OCI-LY7 (cell line): ENCODE measurements around the gene DGCR2. TPM values are rescaled to one million over a fixed set of nuclear protein-coding genes. Genes with fewer than 3 reads are reported as not detected.

ENCODE experiments used
- BruUV-seq: library from RNA; stranded (reverse); fragments of 400-500 nt; replicated peaks from 2 replicates; lab custom pipeline; 2021; lab: Mats Ljungman, UMichigan
- CTCF ChIA-PET: fragments of 300-600 bp; sonication (Branson Sonifier 250); formaldehyde crosslinking; loops from one replicate; lab custom pipeline; 2022; ENCODE audit warnings: antibody characterized with exemption; ENCODE audit not compliant: unreplicated experiment; lab: Charles Lee
- POLR2A ChIA-PET: fragments of 300-600 bp; sonication (Branson Sonifier 250); formaldehyde crosslinking; loops from one replicate; lab custom pipeline; 2022; ENCODE audit warnings: antibody characterized with exemption; lab: Charles Lee
- DNase-seq: peaks from one replicate; pipeline ENCODE4 v3.0.0-alpha.2; 2015; ENCODE audit warnings: low spot score
- H2AFZ ChIP-seq: fragments of 200-600 bp; sonication (generic), shearing (Covaris generic); 2 replicates; pipeline ENCODE4 v1.6.1; 2014; ENCODE audit warnings: mild to moderate bottlenecking, antibody characterized with exemption, low read length, moderate library complexity
- H3K27ac ChIP-seq: fragments of 200-600 bp; sonication (generic); 2 replicates; pipeline ENCODE4 v1.5.1; 2014; ENCODE audit warnings: mixed run types, low read depth, mild to moderate bottlenecking, moderate library complexity, low read length, inconsistent platforms; ENCODE audit not compliant: poor library complexity, severe bottlenecking
- H3K36me3 ChIP-seq: fragments of 200-600 bp; sonication (generic); 2 replicates; pipeline ENCODE4 v1.6.1; 2014; ENCODE audit warnings: mild to moderate bottlenecking, antibody characterized with exemption, low read length, moderate library complexity, mixed read lengths; ENCODE audit not compliant: insufficient read depth
- H3K4me1 ChIP-seq: fragments of 200-600 bp; sonication (generic); 2 replicates; pipeline ENCODE4 v1.5.1; 2014; ENCODE audit warnings: mild to moderate bottlenecking, low read length; ENCODE audit not compliant: insufficient read depth, poor library complexity, severe bottlenecking
- H3K4me2 ChIP-seq: fragments of 200-600 bp; sonication (generic); 2 replicates; pipeline ENCODE4 v1.6.1; 2014; ENCODE audit warnings: mild to moderate bottlenecking, low read length
- H3K4me3 ChIP-seq: fragments of 200-600 bp; sonication (generic); 2 replicates; pipeline ENCODE4 v1.5.1; 2014; ENCODE audit warnings: mild to moderate bottlenecking, low read depth, low read length; ENCODE audit not compliant: poor library complexity, severe bottlenecking
- H3K79me2 ChIP-seq: fragments of 200-600 bp; sonication (generic); 2 replicates; pipeline ENCODE4 v1.6.1; 2016; ENCODE audit warnings: low read depth, mild to moderate bottlenecking, low read length, moderate library complexity, mixed read lengths; ENCODE audit not compliant: insufficient read depth
- H3K9me2 ChIP-seq: fragments of 200-600 bp; sonication (generic); 2 replicates; pipeline ENCODE4 v1.6.1; 2016; ENCODE audit warnings: mild to moderate bottlenecking, low read length, mixed read lengths; ENCODE audit not compliant: insufficient read depth
- H3K9me3 ChIP-seq: fragments of 200-600 bp; sonication (generic); 2 replicates; pipeline ENCODE4 v1.6.1; 2014; ENCODE audit warnings: mild to moderate bottlenecking, mixed run types, low read length, mixed read lengths
- H4K20me1 ChIP-seq: fragments of 200-600 bp; sonication (generic); 2 replicates; pipeline ENCODE4 v1.6.1; 2014; ENCODE audit warnings: mild to moderate bottlenecking, antibody characterized with exemption, low read length, moderate library complexity, mixed read lengths; ENCODE audit not compliant: insufficient read depth
- EZH2phosphoT487 ChIP-seq: fragments of 200-600 bp; sonication (generic); IDR thresholded peaks from 2 replicates; pipeline ENCODE4 v1.6.1; 2018; ENCODE audit warnings: low read depth, borderline replicate concordance, mild to moderate bottlenecking, mixed run types, antibody characterized with exemption, low read length, moderate library complexity, mixed read lengths
- intact Hi-C: fragments of 100-400 bp; cut with micrococcal nuclease; formaldehyde crosslinking; loops from one replicate; pipeline ENCODE4 v1.10.0; 2022; ENCODE audit not compliant: unreplicated experiment
- total RNA-seq, 2 experiments: library from RNA; depleted of rRNA in 1 of 2; stranded (reverse); fragments of >200 nt in 1 of 2; shearing (Covaris generic) in 1 of 2; gene quantifications; 2 replicates each; pipeline ENCODE4 v1.2.3, GENCODE V29; 2014 to 2022
- TF ChIP-seq, protein P1 (sequence below): fragments of 200-600 bp; sonication (generic); conservative IDR thresholded peaks from 2 replicates; pipeline ENCODE4 v1.5.1; 2014; ENCODE audit warnings: mild to moderate bottlenecking, antibody characterized with exemption, low read length, moderate library complexity, mixed read lengths

DGCR2 gene
- total RNA-seq, 2 experiments from 2014 or later, result 27.6 to 29.7 TPM

DNA sequence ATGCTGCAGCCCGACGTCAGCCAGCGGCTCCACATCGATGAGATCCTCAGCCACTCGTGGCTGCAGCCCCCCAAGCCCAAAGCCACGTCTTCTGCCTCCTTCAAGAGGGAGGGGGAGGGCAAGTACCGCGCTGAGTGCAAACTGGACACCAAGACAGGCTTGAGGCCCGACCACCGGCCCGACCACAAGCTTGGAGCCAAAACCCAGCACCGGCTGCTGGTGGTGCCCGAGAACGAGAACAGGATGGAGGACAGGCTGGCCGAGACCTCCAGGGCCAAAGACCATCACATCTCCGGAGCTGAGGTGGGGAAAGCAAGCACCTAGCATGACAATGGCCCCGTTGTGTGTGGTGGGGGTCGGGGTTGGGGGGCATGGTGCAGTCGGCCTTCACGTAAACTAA is 9.9 kb upstream of the DGCR2 start:
- H3K27ac ChIP-seq, result no peak overlapping the region
- no peak overlapping the region for H3K4me3 ChIP-seq
- TF ChIP-seq, protein P1, sequence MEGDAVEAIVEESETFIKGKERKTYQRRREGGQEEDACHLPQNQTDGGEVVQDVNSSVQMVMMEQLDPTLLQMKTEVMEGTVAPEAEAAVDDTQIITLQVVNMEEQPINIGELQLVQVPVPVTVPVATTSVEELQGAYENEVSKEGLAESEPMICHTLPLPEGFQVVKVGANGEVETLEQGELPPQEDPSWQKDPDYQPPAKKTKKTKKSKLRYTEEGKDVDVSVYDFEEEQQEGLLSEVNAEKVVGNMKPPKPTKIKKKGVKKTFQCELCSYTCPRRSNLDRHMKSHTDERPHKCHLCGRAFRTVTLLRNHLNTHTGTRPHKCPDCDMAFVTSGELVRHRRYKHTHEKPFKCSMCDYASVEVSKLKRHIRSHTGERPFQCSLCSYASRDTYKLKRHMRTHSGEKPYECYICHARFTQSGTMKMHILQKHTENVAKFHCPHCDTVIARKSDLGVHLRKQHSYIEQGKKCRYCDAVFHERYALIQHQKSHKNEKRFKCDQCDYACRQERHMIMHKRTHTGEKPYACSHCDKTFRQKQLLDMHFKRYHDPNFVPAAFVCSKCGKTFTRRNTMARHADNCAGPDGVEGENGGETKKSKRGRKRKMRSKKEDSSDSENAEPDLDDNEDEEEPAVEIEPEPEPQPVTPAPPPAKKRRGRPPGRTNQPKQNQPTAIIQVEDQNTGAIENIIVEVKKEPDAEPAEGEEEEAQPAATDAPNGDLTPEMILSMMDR, result no peak
- TF ChIP-seq EZH2phosphoT487, result no peak
- H3K4me2 ChIP-seq, result no peak overlapping the region
- peaks cover 10% of the 10 kb centered on the region for H3K4me1 ChIP-seq
- no peaks in the 10 kb centered on the region for H3K9me2 ChIP-seq
- peaks cover 34% of the 10 kb centered on the region for H3K36me3 ChIP-seq
- H4K20me1 ChIP-seq, result no peaks in the 10 kb centered on the region
- ChIA-PET CTCF (no interaction called here), POLR2A (interaction anchor here (0.9 kb wide), 1 partner anchor 9 kb away, joined by 3 read pairs; no protein-coding TSS in a partner anchor)
- BruUV-seq, result no TSS peak
- H3K79me2 ChIP-seq, result no peaks in the 10 kb centered on the region
- no peak for DNase-seq
- H2AFZ ChIP-seq, result no peak overlapping the region
- intact Hi-C loops, result no loop called here
- no peaks in the 10 kb centered on the region for H3K9me3 ChIP-seq

DNA sequence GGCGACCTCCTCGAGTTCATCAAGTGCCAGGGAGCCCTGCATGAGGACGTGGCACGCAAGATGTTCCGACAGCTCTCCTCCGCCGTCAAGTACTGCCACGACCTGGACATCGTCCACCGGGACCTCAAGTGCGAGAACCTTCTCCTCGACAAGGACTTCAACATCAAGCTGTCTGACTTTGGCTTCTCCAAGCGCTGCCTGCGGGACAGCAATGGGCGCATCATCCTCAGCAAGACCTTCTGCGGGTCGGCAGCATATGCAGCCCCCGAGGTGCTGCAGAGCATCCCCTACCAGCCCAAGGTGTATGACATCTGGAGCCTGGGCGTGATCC is 9.4 kb upstream of the DGCR2 start:
- Histone ChIP-seq H3K27ac (no peak overlapping the region), H3K4me2 (no peak overlapping the region), H3K4me1 (peaks cover 10% of the 10 kb centered on the region), H3K79me2 (no peaks in the 10 kb centered on the region), H2AFZ (no peak overlapping the region), H3K9me2 (no peaks in the 10 kb centered on the region), H3K9me3 (no peaks in the 10 kb centered on the region), H4K20me1 (no peaks in the 10 kb centered on the region), H3K4me3 (no peak overlapping the region), H3K36me3 (peaks cover 29% of the 10 kb centered on the region)
- CTCF ChIA-PET, result no interaction called here
- TF ChIP-seq, protein P1, result no peak
- TF ChIP-seq EZH2phosphoT487, result no peak
- intact Hi-C loops, result no loop called here
- no TSS peak for BruUV-seq
- no peak for DNase-seq
- POLR2A ChIA-PET, result interaction anchor here (0.9 kb wide), 1 partner anchor 10 kb away, joined by 3 read pairs; no protein-coding TSS in a partner anchor

DNA sequence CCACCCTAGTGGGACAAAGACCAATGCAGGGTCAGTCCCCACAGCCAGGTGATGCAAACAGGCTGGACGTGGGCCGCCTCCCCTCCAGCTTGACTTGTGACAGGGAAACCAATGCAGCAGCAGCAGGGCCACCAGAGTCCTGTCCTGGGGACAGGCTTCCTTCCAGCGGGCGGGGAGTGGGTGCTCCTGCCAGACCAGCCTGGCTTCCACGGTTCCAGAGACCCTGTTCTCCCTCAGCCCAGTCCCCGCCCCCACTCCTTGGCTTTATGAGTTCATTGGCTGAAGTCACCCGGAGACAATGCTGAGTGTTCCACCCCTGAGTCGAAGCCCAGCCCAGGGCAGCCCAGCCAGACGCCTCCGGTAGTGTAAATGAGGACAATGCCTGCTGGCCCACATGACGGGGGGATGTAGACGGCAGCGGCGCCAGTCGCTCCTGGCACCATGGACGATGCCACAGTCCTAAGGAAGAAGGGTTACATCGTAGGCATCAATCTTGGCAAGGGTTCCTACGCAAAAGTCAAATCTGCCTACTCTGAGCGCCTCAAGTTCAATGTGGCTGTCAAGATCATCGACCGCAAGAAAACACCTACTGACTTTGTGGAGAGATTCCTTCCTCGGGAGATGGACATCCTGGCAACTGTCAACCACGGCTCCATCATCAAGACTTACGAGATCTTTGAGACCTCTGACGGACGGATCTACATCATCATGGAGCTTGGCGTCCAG is 8.9 kb upstream of the DGCR2 start, which contains the start of gene TSSK2:
TSS of gene TSSK2 (plus strand) at position 350 of the 726 bp plus-strand sequence. CDS start at position 442, 92 bp downstream.
- Histone ChIP-seq H3K36me3 (peaks cover 24% of the 10 kb centered on the region), H3K9me2 (no peaks in the 10 kb centered on the region), H3K9me3 (no peaks in the 10 kb centered on the region), H3K4me1 (peaks cover 10% of the 10 kb centered on the region), H3K79me2 (no peaks in the 10 kb centered on the region), H3K4me2 (no peak within 1 kb of the TSS), H4K20me1 (no peaks in the 10 kb centered on the region), H3K27ac (no peak within 1 kb of the TSS), H2AFZ (no peak within 1 kb of the TSS), H3K4me3 (no peak within 1 kb of the TSS)
- no TSS peak for BruUV-seq
- no peak for DNase-seq
- ChIA-PET CTCF (no interaction called here), POLR2A (interaction anchor here (0.9 kb wide), 1 partner anchor 10 kb away, joined by 3 read pairs; no protein-coding TSS in a partner anchor)
- TF ChIP-seq EZH2phosphoT487, result no peak
- TF ChIP-seq, protein P1, result no peak
- intact Hi-C loops, result no loop called here
